GM23338 (cell line): ENCODE data around the gene MAP4K5.

Experiments used
- CREB1 ChIP-seq: fragments of 250-450 bp; sonication (Bioruptor Pico); IDR thresholded peaks from 2 replicates; pipeline ENCODE4 v1.5.0; 2020; ENCODE audit warnings: low read depth, mild to moderate bottlenecking, moderate library complexity
- ETS1 ChIP-seq: IDR thresholded peaks from 2 replicates; pipeline ENCODE4 v1.6.1; 2016; ENCODE audit warnings: antibody characterized with exemption
- EZH2 ChIP-seq: fragments of 200-600 bp; sonication (generic); IDR thresholded peaks from one replicate; pipeline ENCODE4 v1.8.0; 2017; ENCODE audit warnings: antibody characterized with exemption, mild to moderate bottlenecking, low read depth; ENCODE audit not compliant: unreplicated experiment
- EZH2phosphoT487 ChIP-seq: fragments of 200-600 bp; sonication (generic); IDR thresholded peaks from one replicate; pipeline ENCODE4 v1.8.1; 2018; ENCODE audit warnings: antibody characterized with exemption; ENCODE audit not compliant: unreplicated experiment
- JUNB ChIP-seq: IDR thresholded peaks from one replicate; pipeline ENCODE4 v1.6.1; 2016; ENCODE audit warnings: antibody characterized with exemption; ENCODE audit not compliant: unreplicated experiment
- REST ChIP-seq: IDR thresholded peaks from one replicate; pipeline ENCODE4 v1.6.1; 2018; ENCODE audit warnings: antibody characterized with exemption; ENCODE audit not compliant: unreplicated experiment
- TF ChIP-seq, protein P1 (sequence below), 2 experiments: fragments of 200-600 bp in 1 of 2; sonication (generic) in 1 of 2; conservative IDR thresholded peaks; 2 replicates each; pipeline versions ENCODE4 v1.5.1 to v1.6.1; 2016 to 2017; ENCODE audit warnings: antibody characterized with exemption in 2 of 2, low read depth in 2 of 2, mild to moderate bottlenecking in 2 of 2, moderate library complexity in 1 of 2

DNA sequence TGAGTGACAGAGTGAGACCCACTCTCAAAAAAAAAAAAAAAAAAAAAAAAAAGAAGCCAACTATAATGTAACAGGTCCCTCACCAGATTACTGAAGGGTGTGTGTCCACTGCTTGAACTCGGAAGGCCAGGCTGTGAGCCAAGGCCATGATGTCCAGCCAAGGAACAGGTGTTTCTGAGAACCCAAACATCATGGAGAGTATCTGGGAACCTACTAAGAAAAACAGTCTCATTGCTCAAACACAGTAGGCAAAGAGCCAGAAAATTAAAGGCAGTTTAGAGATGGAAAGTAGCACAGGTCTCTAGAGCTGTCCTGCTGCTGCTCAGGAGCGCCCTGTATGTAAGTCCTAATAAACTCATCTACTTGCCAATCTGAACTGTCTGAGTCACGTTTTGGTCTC lies 12.5 kb upstream of the MAP4K5 start:
- TF ChIP-seq, protein P1, sequence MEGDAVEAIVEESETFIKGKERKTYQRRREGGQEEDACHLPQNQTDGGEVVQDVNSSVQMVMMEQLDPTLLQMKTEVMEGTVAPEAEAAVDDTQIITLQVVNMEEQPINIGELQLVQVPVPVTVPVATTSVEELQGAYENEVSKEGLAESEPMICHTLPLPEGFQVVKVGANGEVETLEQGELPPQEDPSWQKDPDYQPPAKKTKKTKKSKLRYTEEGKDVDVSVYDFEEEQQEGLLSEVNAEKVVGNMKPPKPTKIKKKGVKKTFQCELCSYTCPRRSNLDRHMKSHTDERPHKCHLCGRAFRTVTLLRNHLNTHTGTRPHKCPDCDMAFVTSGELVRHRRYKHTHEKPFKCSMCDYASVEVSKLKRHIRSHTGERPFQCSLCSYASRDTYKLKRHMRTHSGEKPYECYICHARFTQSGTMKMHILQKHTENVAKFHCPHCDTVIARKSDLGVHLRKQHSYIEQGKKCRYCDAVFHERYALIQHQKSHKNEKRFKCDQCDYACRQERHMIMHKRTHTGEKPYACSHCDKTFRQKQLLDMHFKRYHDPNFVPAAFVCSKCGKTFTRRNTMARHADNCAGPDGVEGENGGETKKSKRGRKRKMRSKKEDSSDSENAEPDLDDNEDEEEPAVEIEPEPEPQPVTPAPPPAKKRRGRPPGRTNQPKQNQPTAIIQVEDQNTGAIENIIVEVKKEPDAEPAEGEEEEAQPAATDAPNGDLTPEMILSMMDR (conservative IDR thresholded peaks at IDR 0.05; ENCODE audit: low read depth in 2 of 2) = no peak
- TF ChIP-seq JUNB = no peak
- no peak for TF ChIP-seq EZH2
- TF ChIP-seq CREB1 (CRISPR knock-in tag) = no peak
- TF ChIP-seq EZH2phosphoT487 = no peak
- TF ChIP-seq ETS1 = no peak
- no peak for TF ChIP-seq REST
